ENCODE data around the gene MACC1. TPM values are rescaled to one million over a fixed set of nuclear protein-coding genes. Genes with fewer than 3 reads are reported as not detected.

The MACC1 gene
- total and polyA plus RNA-seq, 10 of the 15 experiments (the other 5 are each of a cell fraction or from before 2014, with no cell fraction given), result 6.0 to 61.1 (median 12.7) TPM

DNA sequence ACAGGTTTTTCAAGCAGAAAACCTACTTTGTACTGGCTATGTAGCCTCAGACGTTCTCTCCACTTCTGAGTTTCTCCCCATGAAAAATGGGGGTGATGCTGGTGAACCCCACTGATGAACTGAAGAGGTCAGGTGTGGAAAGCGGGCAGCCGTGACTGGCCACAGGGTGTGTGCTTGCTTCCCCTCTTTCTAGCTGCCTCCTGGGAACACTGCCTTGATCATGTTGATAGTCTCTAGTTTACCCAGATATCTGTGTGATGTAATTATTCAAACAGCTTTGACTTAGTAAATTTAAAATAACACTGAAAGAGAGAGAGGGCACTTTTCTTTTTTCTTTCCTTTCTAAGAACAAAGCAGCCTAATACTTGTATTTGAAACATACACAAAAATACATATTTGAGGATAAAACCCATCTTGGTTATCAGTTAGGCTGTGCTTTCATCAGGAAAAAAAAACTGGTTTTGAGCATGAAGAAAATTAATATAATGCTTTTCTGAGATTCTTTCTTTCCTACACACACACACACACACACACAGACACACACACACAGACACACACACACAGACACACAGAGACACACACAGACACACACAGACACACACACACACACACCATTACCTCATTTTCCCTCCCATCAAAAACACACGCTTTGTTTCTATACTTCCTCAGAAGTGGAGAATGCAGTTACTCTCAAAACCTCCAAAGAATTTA, 76.7 kb downstream of the MACC1 start:
- ChIA-PET CTCF (interaction anchor here (0.6 to 2.1 kb wide), 2 partner anchors 12 to 14 kb away, joined by 3 to 7 read pairs; no protein-coding TSS in a partner anchor), RAD21 (ENCODE audit: unreplicated experiment) (interaction anchor here (0.6 kb wide), 1 partner anchor 171 kb away, joined by 3 read pairs; no protein-coding TSS in a partner anchor), SMC1A (ENCODE audit: uncharacterized antibody, unreplicated experiment) (interaction anchor here (1.1 to 1.7 kb wide), 3 partner anchors 11 to 171 kb away, joined by 3 to 7 read pairs (median 3); no protein-coding TSS in a partner anchor), POLR2A (no interaction called here)
- no peaks in the 10 kb centered on the region for H3K4me1 ChIP-seq (ENCODE audit: control insufficient read depth, insufficient read depth, low read length)
- no peak overlapping the region for H3K27ac ChIP-seq (ENCODE audit: control insufficient read depth, insufficient read depth)
- no peak overlapping the region for H2AFZ ChIP-seq (ENCODE audit: control insufficient read depth, low read depth, low read length)
- TF ChIP-seq NFXL1 (IDR thresholded peaks at IDR 0.05; ENCODE audit: borderline replicate concordance) (no peak), POLR2AphosphoS2 (IDR thresholded peaks at IDR 0.05; ENCODE audit: low read depth, low read length) (no peak)
- H3K4me3 ChIP-seq, result no peak overlapping the region
- 30% methylated on average over 4 of the region's 4 CpGs for WGBS (ENCODE audit: insufficient coverage, insufficient replicate concordance, low lambda C conversion rate, missing lambda C conversion rate)
- no peak overlapping the region for H3K4me2 ChIP-seq (ENCODE audit: control insufficient read depth, insufficient read depth)
- no peaks in the 10 kb centered on the region for H4K20me1 ChIP-seq (ENCODE audit: control insufficient read depth, insufficient read depth)
- H3K36me3 ChIP-seq (ENCODE audit: control insufficient read depth in 2 of 2, insufficient read depth in 2 of 2, low read length in 1 of 2), result peaks cover 0 to 12% of the 10 kb centered on the region in 2 experiments; a peak in 3 of 4 replicates
- in situ Hi-C loops (cut with MboI) (no loop called here), intact Hi-C loops (cut with micrococcal nuclease; ENCODE audit: unreplicated experiment) (no loop called here)
- no peaks in the 10 kb centered on the region for H3K27me3 ChIP-seq (replicated peaks in 1 of 2; ENCODE audit: control insufficient read depth in 2 of 2, insufficient read depth in 2 of 2, low read length in 1 of 2)
- ATAC-seq, result no peak
- no peak overlapping the region for H3K9ac ChIP-seq (ENCODE audit: control insufficient read depth, insufficient read depth, low read length)
- no peak for FAIRE-seq
- no TSS peak for BruUV-seq (replicated peaks)
- DNase-seq (ENCODE audit: low read depth, low spot score), result no peak
- no peaks in the 10 kb centered on the region for H3K79me2 ChIP-seq (ENCODE audit: control insufficient read depth, insufficient read depth, low read length)
- no peaks in the 10 kb centered on the region; the same call in 2 of the 3 replicates for H3K9me3 ChIP-seq (replicated peaks; ENCODE audit: control insufficient read depth, insufficient read depth, low read length)

- DNase-seq (ENCODE audit: low read depth, low spot score) (no peak), ATAC-seq (no peak), FAIRE-seq (no peak)
- CTCF ChIA-PET, result no interaction called here
- H3K4me1 ChIP-seq (ENCODE audit: control insufficient read depth, insufficient read depth, low read length), result no peaks in the 10 kb centered on the region
- intact Hi-C loops (cut with micrococcal nuclease; ENCODE audit: unreplicated experiment), result no loop called here
- H3K79me2 ChIP-seq (ENCODE audit: control insufficient read depth, insufficient read depth, low read length), result no peaks in the 10 kb centered on the region
- SMC1A ChIA-PET (ENCODE audit: uncharacterized antibody, unreplicated experiment), result no interaction called here
- no peak overlapping the region for H3K4me3 ChIP-seq
- H3K4me2 ChIP-seq (ENCODE audit: control insufficient read depth, insufficient read depth), result no peak overlapping the region
- in situ Hi-C loops (cut with MboI), result no loop called here
- no peaks in the 10 kb centered on the region; the same call in 2 of the 3 replicates for H3K9me3 ChIP-seq (replicated peaks; ENCODE audit: control insufficient read depth, insufficient read depth, low read length)
- 98% methylated on average over 2 of the region's 2 CpGs for WGBS (ENCODE audit: insufficient coverage, insufficient replicate concordance, low lambda C conversion rate, missing lambda C conversion rate)
- no peaks in the 10 kb centered on the region for H3K27me3 ChIP-seq (replicated peaks in 1 of 2; ENCODE audit: control insufficient read depth in 2 of 2, insufficient read depth in 2 of 2, low read length in 1 of 2)
- no TSS peak for BruUV-seq (replicated peaks)
- POLR2A ChIA-PET, result no interaction called here
- peaks cover 0 to 6% of the 10 kb centered on the region in 2 experiments; a peak in 3 of 4 replicates for H3K36me3 ChIP-seq (ENCODE audit: control insufficient read depth in 2 of 2, insufficient read depth in 2 of 2, low read length in 1 of 2)
- RAD21 ChIA-PET (ENCODE audit: unreplicated experiment), result no interaction called here
- no peak overlapping the region for H3K9ac ChIP-seq (ENCODE audit: control insufficient read depth, insufficient read depth, low read length)
- no peak overlapping the region for H2AFZ ChIP-seq (ENCODE audit: control insufficient read depth, low read depth, low read length)
- H3K27ac ChIP-seq (ENCODE audit: control insufficient read depth, insufficient read depth), result no peak overlapping the region
- no peaks in the 10 kb centered on the region for H4K20me1 ChIP-seq (ENCODE audit: control insufficient read depth, insufficient read depth)
- TF ChIP-seq ATF7 (IDR thresholded peaks at IDR 0.05; ENCODE audit: low read depth) (no peak), HCFC1 (IDR thresholded peaks at IDR 0.05; ENCODE audit: low read length) (no peak), CHD2 (IDR thresholded peaks at IDR 0.05; ENCODE audit: borderline replicate concordance, low read depth, low read length) (no peak), MTA2 (IDR thresholded peaks at IDR 0.05; ENCODE audit: low read depth) (no peak), HDGF (IDR thresholded peaks at IDR 0.05) (no peak), ZSCAN29 (IDR thresholded peaks at IDR 0.05) (no peak), ETV6 (conservative IDR thresholded peaks at IDR 0.05 in 1 of 2, IDR thresholded peaks at IDR 0.05 in 1 of 2; ENCODE audit: borderline replicate concordance in 1 of 2, low read depth in 1 of 2) (no peak), PBX3 (IDR thresholded peaks at IDR 0.05; ENCODE audit: insufficient replicate concordance, low read depth, low read length) (no peak), CREB1 (IDR thresholded peaks at IDR 0.05; ENCODE audit: low read depth) (no peak), FOXM1 (IDR thresholded peaks at IDR 0.05; ENCODE audit: low read depth, low read length) (no peak)
- TF ChIP-seq, protein P1, sequence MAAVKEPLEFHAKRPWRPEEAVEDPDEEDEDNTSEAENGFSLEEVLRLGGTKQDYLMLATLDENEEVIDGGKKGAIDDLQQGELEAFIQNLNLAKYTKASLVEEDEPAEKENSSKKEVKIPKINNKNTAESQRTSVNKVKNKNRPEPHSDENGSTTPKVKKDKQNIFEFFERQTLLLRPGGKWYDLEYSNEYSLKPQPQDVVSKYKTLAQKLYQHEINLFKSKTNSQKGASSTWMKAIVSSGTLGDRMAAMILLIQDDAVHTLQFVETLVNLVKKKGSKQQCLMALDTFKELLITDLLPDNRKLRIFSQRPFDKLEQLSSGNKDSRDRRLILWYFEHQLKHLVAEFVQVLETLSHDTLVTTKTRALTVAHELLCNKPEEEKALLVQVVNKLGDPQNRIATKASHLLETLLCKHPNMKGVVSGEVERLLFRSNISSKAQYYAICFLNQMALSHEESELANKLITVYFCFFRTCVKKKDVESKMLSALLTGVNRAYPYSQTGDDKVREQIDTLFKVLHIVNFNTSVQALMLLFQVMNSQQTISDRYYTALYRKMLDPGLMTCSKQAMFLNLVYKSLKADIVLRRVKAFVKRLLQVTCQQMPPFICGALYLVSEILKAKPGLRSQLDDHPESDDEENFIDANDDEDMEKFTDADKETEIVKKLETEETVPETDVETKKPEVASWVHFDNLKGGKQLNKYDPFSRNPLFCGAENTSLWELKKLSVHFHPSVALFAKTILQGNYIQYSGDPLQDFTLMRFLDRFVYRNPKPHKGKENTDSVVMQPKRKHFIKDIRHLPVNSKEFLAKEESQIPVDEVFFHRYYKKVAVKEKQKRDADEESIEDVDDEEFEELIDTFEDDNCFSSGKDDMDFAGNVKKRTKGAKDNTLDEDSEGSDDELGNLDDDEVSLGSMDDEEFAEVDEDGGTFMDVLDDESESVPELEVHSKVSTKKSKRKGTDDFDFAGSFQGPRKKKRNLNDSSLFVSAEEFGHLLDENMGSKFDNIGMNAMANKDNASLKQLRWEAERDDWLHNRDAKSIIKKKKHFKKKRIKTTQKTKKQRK (IDR thresholded peaks at IDR 0.05; ENCODE audit: low read depth, low read length), result no peak
Observed at GRCh38 chr7:20136647-20137046, 80.5 kb downstream of the MACC1 start.

All from GM12878 (cell line).